Esophagus muscularis mucosa (tissue), 4 donors: ENCODE results near the gene PAM. TPM values are rescaled to one million over a fixed set of nuclear protein-coding genes. Genes with fewer than 3 reads are reported as not detected.

ENCODE experiments used
- DNase-seq: peaks from one replicate; pipeline ENCODE4 v3.0.0-alpha.2; 2017; ENCODE audit errors: extremely low spot score
- H3K27ac ChIP-seq, 4 donors: fragments of 200-600 bp; sonication (generic); replicated peaks in 1 of 4; 1 replicate in 3 of 4; 2 replicates in 1 of 4; pipeline ENCODE4 v1.5.1; 2016 to 2019; ENCODE audit warnings: mild to moderate bottlenecking in 1 of 4
- H3K27me3 ChIP-seq, 4 donors: fragments of 200-600 bp; sonication (generic); one replicate each; pipeline versions ENCODE4 v1.5.1 to v1.6.0; 2016 to 2019
- H3K36me3 ChIP-seq, 4 donors: fragments of 200-600 bp; sonication (generic); one replicate each; pipeline ENCODE4 v1.5.1; 2016 to 2019
- H3K4me1 ChIP-seq, 4 donors: fragments of 200-600 bp; sonication (generic); one replicate each; pipeline ENCODE4 v1.5.1; 2016 to 2019
- H3K4me3 ChIP-seq, 4 donors: fragments of 200-600 bp; sonication (generic); 1 replicate in 2 of 4; 2 replicates in 2 of 4; pipeline ENCODE4 v1.5.1; 2016 to 2019; ENCODE audit warnings: mild to moderate bottlenecking in 4 of 4, moderate library complexity in 1 of 4
- H3K9me3 ChIP-seq, 4 donors: fragments of 200-600 bp; sonication (generic); 1 replicate in 3 of 4; 2 replicates in 1 of 4; pipeline ENCODE4 v1.5.1; 2016 to 2019
- EP300 ChIP-seq: sonication (generic); formaldehyde crosslinking; IDR thresholded peaks from one replicate; pipeline ENCODE4 v1.6.1; 2017; ENCODE audit warnings: antibody characterized with exemption
- POLR2A ChIP-seq: fragments of 450-650 bp; IDR thresholded peaks from one replicate; pipeline ENCODE4 v1.6.1; 2017; ENCODE audit warnings: antibody characterized with exemption, moderate library complexity, mild to moderate bottlenecking, low read depth
- POLR2AphosphoS5 ChIP-seq, 2 donors: sonication (generic); formaldehyde crosslinking; IDR thresholded peaks; one replicate each; pipeline ENCODE4 v1.6.1; 2017; ENCODE audit warnings: antibody characterized with exemption in 2 of 2
- WGBS: methylation state at CpG from one replicate; pipeline ENCODE4 v1.1.5; 2018; 5-methylcytosine and 5-hydroxymethylcytosine counted together
- intact Hi-C: fragments of 100-400 bp; cut with DNase I; formaldehyde crosslinking; loops from one replicate; pipeline ENCODE4 v1.15.1; 2023
- total RNA-seq, 4 donors: library from RNA; depleted of rRNA; stranded (reverse); fragments of >200 nt; gene quantifications; one replicate each; pipeline versions ENCODE4 v1.1.0 to v1.2.1, GENCODE V29; 2016
- TF ChIP-seq, protein P1 (sequence below), 3 experiments: fragments of 200-600 bp in 2 of 3; fragments of 450-650 bp in 1 of 3; sonication (generic) in 2 of 3; IDR thresholded peaks; one replicate each; pipeline ENCODE4 v1.5.1; 2017 to 2019; ENCODE audit warnings: antibody characterized with exemption in 3 of 3, mild to moderate bottlenecking in 2 of 3, moderate library complexity in 1 of 3

The PAM gene
- total RNA-seq, 4 donors from 2014 or later, result 212 to 250 (median 227) TPM

DNA sequence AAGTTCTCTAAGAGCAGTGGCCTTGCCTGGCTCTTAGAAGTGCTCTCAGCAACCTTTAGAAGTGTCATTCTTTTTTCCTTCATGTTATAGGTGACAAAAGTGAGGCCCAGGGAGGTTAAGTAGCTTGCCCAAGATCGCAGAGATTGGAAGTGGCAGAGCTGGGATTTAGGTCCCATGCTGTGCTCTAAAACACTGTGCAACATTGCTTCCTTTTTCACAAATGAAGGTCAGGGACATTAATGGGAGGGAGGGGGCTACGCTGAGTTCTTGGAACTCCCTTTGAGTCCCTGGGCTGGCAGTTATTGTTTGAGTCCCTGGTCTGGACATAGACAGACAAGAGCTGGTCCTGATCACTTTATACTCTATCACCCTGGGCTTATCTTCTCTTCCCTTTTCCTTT is 45.3 kb downstream of the PAM start:
- WGBS, result 85% methylated on average over 2 of the region's 2 CpGs
- no peaks in the 10 kb centered on the region for H3K36me3 ChIP-seq
- no peak for DNase-seq
- no peaks in the 10 kb centered on the region for H3K9me3 ChIP-seq
- H3K4me3 ChIP-seq, result no peak overlapping the region
- intact Hi-C loops, result no loop called here
- no peak for TF ChIP-seq POLR2AphosphoS5 (IDR thresholded peaks at IDR 0.05)
- TF ChIP-seq POLR2A, result no peak
- no peak for TF ChIP-seq EP300
- TF ChIP-seq, protein P1, sequence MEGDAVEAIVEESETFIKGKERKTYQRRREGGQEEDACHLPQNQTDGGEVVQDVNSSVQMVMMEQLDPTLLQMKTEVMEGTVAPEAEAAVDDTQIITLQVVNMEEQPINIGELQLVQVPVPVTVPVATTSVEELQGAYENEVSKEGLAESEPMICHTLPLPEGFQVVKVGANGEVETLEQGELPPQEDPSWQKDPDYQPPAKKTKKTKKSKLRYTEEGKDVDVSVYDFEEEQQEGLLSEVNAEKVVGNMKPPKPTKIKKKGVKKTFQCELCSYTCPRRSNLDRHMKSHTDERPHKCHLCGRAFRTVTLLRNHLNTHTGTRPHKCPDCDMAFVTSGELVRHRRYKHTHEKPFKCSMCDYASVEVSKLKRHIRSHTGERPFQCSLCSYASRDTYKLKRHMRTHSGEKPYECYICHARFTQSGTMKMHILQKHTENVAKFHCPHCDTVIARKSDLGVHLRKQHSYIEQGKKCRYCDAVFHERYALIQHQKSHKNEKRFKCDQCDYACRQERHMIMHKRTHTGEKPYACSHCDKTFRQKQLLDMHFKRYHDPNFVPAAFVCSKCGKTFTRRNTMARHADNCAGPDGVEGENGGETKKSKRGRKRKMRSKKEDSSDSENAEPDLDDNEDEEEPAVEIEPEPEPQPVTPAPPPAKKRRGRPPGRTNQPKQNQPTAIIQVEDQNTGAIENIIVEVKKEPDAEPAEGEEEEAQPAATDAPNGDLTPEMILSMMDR (IDR thresholded peaks at IDR 0.05), result no peak
- H3K4me1 ChIP-seq, result peaks cover 30 to 59% (median 41%) of the 10 kb centered on the region in 4 donors
- no peak overlapping the region for H3K27ac ChIP-seq
- H3K27me3 ChIP-seq, result no peaks in the 10 kb centered on the region

DNA sequence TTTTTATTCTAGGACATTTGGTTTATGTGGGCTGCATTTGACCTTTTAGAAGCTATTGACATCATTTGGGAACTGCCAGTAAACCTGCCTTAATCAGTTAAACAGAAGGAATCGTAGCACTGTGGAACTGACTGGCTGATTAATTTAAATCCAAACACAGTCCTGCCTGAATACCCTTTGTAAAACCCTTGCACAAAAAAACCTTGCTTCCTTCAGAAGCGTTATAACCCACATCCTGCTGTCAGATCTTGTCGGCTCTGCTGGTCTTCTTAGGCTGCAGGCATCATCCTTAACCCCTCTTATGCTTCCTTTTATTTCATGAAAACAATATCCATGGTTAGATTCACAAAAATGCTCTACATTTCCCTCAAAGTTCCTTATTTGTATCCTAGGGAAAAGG is 46.3 kb downstream of the PAM start:
- H3K27me3 ChIP-seq, result no peaks in the 10 kb centered on the region
- 58% methylated on average over 3 of the region's 3 CpGs for WGBS
- H3K27ac ChIP-seq, result no peak overlapping the region
- no peak overlapping the region for H3K4me3 ChIP-seq
- no peaks in the 10 kb centered on the region for H3K36me3 ChIP-seq
- intact Hi-C loops, result no loop called here
- no peak for TF ChIP-seq POLR2AphosphoS5 (IDR thresholded peaks at IDR 0.05)
- no peak for TF ChIP-seq EP300
- TF ChIP-seq, protein P1 (IDR thresholded peaks at IDR 0.05), result no peak
- no peak for TF ChIP-seq POLR2A
- H3K4me1 ChIP-seq, result peaks cover 21 to 57% (median 41%) of the 10 kb centered on the region in 4 donors
- H3K9me3 ChIP-seq, result no peaks in the 10 kb centered on the region
- DNase-seq, result no peak

DNA sequence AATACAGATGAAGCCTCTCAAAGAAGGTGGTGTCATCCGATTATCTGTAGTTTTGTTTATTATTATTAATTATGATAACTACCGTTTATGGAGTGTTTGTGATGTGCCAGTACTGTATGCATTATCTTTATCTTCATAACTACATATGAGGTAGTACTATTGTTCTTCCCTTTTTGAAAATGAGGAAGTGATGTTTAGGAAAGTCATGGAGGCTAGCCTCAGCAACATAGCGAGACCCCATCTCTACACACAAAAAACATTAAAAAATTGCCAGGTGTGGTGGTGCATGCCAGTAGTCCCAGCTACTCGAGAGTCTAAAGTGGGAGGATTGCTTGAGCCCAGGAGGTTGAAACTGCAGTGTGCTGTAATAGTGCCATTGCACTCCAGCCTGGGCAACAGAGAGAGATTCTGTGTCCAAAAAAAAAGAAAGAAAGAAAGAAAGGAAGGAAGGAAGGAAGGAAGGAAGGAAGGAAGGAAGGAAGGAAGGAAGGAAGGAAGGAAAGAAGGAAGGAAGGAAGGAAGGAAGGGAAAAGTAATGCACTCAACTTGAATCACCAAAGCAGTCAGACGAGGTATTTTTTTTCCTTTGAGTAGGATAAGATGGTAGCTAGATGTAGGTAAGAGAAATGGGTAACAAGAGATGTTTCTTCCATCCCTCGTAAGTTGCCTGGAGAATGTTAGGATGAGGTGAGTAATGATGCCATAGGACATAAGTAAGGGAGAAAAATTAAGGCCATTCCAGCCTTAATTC is 47.8 kb downstream of the PAM start:
- TF ChIP-seq POLR2AphosphoS5 (IDR thresholded peaks at IDR 0.05), result no peak
- Histone ChIP-seq H3K27ac (no peak overlapping the region), H3K36me3 (no peaks in the 10 kb centered on the region), H3K27me3 (no peaks in the 10 kb centered on the region), H3K4me1 (peaks cover 17 to 59% (median 37%) of the 10 kb centered on the region in 4 donors), H3K9me3 (no peaks in the 10 kb centered on the region), H3K4me3 (no peak overlapping the region)
- intact Hi-C loops, result no loop called here
- DNase-seq, result no peak
- WGBS, result 87% methylated on average over 6 of the region's 6 CpGs

DNA sequence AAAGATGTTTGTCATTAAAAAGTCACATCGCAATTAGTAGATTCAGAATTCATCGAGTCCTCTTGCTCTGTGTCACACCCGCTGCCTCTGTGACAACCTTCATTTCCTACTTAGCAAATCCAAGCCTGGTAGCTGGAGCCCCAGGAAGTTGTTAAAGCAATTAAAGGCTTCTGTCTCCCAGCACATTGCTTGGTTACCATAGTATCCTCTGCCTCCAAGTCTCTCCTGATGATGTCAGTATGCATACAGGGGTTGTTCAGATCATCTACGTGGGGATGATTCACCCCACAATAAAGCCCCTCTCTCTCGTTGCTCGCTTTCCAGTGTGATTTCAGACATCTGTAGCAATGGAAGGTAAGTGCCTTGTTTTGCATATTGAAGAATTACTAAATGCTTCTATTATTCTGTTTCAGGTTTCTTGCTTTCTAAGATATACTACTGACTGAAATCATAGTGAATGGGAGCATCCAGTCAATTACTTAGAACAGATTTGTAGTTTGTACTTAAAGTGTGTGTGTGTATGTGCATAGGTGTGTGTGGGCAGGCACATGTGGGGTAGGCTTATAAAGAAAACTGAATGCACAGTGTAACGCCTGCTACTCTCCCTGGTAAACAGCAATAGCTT is 52.9 kb downstream of the PAM start:
- no peak for DNase-seq
- Histone ChIP-seq H3K36me3 (no peaks in the 10 kb centered on the region), H3K27me3 (no peaks in the 10 kb centered on the region), H3K27ac (no peak overlapping the region), H3K4me1 (peaks cover 24 to 35% (median 28%) of the 10 kb centered on the region in 4 donors), H3K4me3 (no peak overlapping the region), H3K9me3 (no peaks in the 10 kb centered on the region)
- WGBS, result 69% methylated on average over 7 of the region's 7 CpGs
- TF ChIP-seq, protein P1 (IDR thresholded peaks at IDR 0.05), result no peak
- no peak for TF ChIP-seq POLR2A
- no peak for TF ChIP-seq EP300
- no peak for TF ChIP-seq POLR2AphosphoS5 (IDR thresholded peaks at IDR 0.05)
- intact Hi-C loops, result no loop called here

DNA sequence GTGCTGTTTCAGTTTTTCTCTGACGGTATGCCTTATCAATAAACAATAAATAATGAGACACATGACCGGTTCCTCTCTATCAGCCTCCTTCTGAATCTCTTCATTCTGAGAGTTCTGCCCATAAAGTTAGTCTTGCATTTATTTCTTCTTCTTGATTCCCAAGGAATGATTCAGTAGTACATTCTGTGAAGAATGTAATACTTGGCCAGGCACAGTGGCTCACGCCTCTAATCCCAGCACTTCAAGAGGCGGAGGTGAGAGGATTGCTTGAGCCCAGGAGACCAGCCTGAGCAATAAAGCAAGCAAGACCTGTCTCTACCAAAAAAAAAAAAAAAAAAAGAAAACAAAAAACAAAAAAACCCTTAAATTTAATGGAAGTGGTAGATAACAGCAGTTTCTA is 53.9 kb downstream of the PAM start:
- Histone ChIP-seq H3K4me3 (no peak overlapping the region), H3K36me3 (no peaks in the 10 kb centered on the region), H3K27ac (peak overlapping the region in 1 of 4 donors; percentile 13), H3K27me3 (no peaks in the 10 kb centered on the region), H3K4me1 (peaks cover 24 to 35% (median 28%) of the 10 kb centered on the region in 4 donors), H3K9me3 (no peaks in the 10 kb centered on the region)
- TF ChIP-seq POLR2AphosphoS5 (IDR thresholded peaks at IDR 0.05), result peak in 1 of 2 donors; percentile 45
- TF ChIP-seq POLR2A, result no peak
- 85% methylated on average over 4 of the region's 4 CpGs for WGBS
- intact Hi-C loops, result no loop called here
- DNase-seq, result no peak
